Epithelial cell of esophagus (primary cell): Measurements from ENCODE around the gene RNASEL.

Source experiments
- DNase-seq: peaks from one replicate; pipeline ENCODE4 v3.0.0; 2010; ENCODE audit warnings: low read depth
- H3K4me3 ChIP-seq: 2 replicates; pipeline ENCODE4 v1.5.1; 2011; ENCODE audit warnings: mild to moderate bottlenecking, low read length, control low read depth
- TF ChIP-seq, protein P1 (sequence below): IDR thresholded peaks from 2 replicates; pipeline ENCODE4 v1.5.1; 2011; ENCODE audit warnings: low read depth, mild to moderate bottlenecking, low read length, control low read depth, inconsistent platforms; ENCODE audit not compliant: insufficient read depth; ENCODE audit errors: missing control alignments

Gene RNASEL

DNA sequence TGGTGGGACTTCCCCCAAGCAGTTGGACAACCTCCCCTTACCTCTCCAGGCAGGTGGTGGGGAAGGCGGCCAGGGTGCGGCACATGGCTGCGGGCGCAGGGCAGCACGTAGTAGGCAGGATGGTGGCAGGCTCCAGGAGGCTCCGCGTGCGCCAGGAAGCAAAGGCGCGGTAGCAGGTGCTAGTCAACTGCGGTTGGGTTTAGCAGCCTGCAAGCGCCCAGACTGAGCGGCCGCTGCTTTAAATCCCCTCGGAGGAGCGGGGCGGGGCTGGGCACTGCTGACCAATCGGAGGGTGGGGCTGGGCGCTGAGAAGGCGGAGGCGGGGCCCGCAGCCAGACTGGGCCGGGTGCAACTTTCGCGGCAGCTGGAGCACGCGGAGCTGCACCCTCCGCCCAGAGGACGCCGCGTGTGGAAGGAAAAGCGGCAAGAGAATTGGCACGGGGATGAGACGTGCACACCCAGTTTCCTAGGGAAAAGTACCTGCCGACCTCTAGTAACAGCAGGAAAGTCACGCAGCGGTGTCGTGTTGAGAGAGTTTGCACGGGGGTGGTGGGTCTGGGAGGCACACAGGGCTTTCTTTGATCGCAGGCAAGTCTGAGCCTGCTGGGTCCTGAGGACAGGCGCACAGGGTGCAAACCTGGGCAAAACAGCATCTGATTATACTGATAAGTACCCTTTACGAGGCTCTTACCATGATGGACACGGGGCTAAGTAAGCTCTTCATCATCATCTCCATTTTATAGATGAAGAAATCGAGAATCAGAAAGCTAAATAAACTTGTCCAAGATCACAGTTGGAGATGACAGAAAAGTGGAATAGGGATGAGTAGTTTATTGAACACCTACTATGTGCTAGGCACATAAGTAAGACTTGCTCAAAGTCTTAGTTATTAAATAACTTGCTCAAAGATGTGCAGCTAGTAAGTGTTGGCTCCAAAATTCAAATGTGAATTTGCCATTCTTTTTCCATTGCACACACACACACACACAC lies 15.4 kb upstream of the RNASEL start, which contains the start of gene RGS16:
Gene RGS16, minus strand, starts transcription at position 215 of the 990 bp plus-strand sequence. Its CDS starts 130 bp downstream, at position 85.
- DNase-seq: peak; percentile 92
- peak within 1 kb of the TSS; percentile 58 for H3K4me3 ChIP-seq

DNA sequence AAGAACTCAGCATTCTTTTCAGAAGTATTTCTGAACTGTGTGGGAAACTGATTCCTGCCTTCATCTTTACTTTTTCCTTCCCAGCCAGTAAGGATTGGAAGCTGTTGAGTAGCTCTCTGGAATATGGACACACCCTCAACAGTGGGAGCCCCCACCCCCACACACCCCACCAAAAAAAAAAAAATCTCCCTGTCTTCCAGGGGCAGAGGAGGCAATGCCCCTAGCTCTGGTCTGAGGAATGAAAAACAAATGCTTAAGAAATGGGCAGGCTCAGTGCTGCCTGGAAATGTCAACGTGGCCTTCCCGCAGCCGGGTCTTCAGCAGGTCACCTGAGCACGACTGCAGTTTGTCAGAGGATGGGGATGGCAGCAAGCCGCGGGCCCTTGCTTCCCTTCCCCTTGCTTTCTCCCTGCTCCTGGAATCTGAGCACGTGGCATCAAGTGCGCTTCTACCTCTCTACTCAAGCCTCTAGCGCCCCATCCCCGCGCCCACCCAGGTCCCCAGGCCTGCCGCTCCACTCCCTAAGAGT lies 14.7 kb upstream of the RNASEL start:
- no peak for DNase-seq
- H3K4me3 ChIP-seq: peak overlapping the region; percentile 58
- TF ChIP-seq, protein P1, sequence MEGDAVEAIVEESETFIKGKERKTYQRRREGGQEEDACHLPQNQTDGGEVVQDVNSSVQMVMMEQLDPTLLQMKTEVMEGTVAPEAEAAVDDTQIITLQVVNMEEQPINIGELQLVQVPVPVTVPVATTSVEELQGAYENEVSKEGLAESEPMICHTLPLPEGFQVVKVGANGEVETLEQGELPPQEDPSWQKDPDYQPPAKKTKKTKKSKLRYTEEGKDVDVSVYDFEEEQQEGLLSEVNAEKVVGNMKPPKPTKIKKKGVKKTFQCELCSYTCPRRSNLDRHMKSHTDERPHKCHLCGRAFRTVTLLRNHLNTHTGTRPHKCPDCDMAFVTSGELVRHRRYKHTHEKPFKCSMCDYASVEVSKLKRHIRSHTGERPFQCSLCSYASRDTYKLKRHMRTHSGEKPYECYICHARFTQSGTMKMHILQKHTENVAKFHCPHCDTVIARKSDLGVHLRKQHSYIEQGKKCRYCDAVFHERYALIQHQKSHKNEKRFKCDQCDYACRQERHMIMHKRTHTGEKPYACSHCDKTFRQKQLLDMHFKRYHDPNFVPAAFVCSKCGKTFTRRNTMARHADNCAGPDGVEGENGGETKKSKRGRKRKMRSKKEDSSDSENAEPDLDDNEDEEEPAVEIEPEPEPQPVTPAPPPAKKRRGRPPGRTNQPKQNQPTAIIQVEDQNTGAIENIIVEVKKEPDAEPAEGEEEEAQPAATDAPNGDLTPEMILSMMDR: no peak

More for the DNA sequence above, 15.4 kb upstream of the RNASEL start, which contains the start of gene RGS16:
- TF ChIP-seq, protein P1: no peak

- no peak for DNase-seq
- TF ChIP-seq, protein P1: no peak
- peak overlapping the region; percentile 58 for H3K4me3 ChIP-seq
Measured at GRCh38 chr1:182602935-182603645, 14.0 kb upstream of the RNASEL start.

- DNase-seq: no peak
- TF ChIP-seq, protein P1: no peak
- no peak overlapping the region for H3K4me3 ChIP-seq
Measured at GRCh38 chr1:182601913-182602312, 12.9 kb upstream of the RNASEL start.

GRCh38 chr1:182601416-182601786 lies 12.3 kb upstream of the RNASEL start:
- TF ChIP-seq, protein P1: peak; percentile 76
- peak; percentile 80 for DNase-seq

DNA sequence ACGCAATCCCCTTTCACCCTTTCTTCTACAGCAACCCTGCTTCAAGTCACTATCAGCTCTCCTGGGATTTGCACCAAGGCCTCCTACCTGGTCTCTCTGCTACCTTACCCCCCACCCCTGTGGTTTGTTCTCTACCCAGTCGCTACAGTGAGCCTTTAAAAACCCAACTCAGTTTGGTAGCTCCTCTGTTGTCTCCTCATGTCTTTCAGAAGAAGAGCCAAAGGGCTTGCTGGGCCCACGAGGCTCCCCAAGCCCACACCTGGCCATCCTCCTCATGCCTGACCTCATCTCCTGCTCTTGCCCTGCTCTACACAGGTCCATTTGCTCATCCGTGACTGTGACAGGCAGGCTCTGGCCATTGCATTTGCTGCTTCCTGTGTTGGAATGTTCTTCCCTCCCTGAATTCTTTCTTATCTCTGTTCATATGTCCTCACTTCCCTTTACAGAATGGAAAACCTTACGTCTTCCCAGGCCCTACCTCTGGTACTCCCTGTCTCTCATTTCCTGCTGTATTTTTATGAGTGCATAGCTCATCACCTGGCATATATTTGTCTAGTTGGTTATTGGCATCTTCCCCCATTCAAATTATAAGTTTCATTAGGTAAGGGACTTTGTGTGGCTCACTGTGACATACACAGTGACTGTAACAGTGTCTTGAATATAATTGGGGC lies 11.8 kb upstream of the RNASEL start:
- no peak for DNase-seq
- TF ChIP-seq, protein P1: no peak
- no peak overlapping the region for H3K4me3 ChIP-seq

More at GRCh38 chr1:182601416-182601786, 12.3 kb upstream of the RNASEL start:
- H3K4me3 ChIP-seq: no peak overlapping the region
